WTC11 (cell line): ENCODE results near the gene NOXA1. TPM values are rescaled to one million over a fixed set of nuclear protein-coding genes. Genes with fewer than 3 reads are reported as not detected.

Experiments
- ATAC-seq: fragments of 200-7000 bp; cut with Tn5 transposase; 2 replicates; pipeline ENCODE4 v1.10.0; 2021; ENCODE audit warnings: mild to moderate bottlenecking, moderate library complexity
- CTCF ChIA-PET: fragments of 300-600 bp; sonication (Branson Sonifier 250); formaldehyde crosslinking; loops from one replicate; lab custom pipeline; 2021; ENCODE audit warnings: antibody characterized with exemption; lab: Charles Lee
- POLR2A ChIA-PET: fragments of 350-600 bp; sonication (Branson Sonifier 250); formaldehyde crosslinking; loops from one replicate; lab custom pipeline; 2021; ENCODE audit warnings: antibody characterized with exemption; lab: Charles Lee
- DNase-seq: peaks from one replicate; pipeline ENCODE4 v3.0.0; 2021; ENCODE audit warnings: low spot score
- H3K27ac Mint-ChIP-seq: 2 replicates; pipeline ENCODE4 v1.8.0; 2021; ENCODE audit warnings: mixed read lengths
- H3K27me3 Mint-ChIP-seq: 2 replicates; pipeline ENCODE4 v1.8.0; 2021; ENCODE audit warnings: low read depth, mild to moderate bottlenecking, moderate library complexity, mixed read lengths
- H3K36me3 Mint-ChIP-seq: 2 replicates; pipeline ENCODE4 v1.8.0; 2021; ENCODE audit warnings: mixed read lengths
- H3K4me1 Mint-ChIP-seq: 2 replicates; pipeline ENCODE4 v1.8.0; 2022; ENCODE audit warnings: mixed read lengths
- H3K4me3 Mint-ChIP-seq: 2 replicates; pipeline ENCODE4 v1.8.0; 2021; ENCODE audit warnings: mild to moderate bottlenecking, moderate library complexity, mixed read lengths
- H3K9me3 Mint-ChIP-seq: 2 replicates; pipeline ENCODE4 v1.8.0; 2021; ENCODE audit warnings: mixed read lengths
- ARID4B ChIP-seq: sonication (generic); formaldehyde crosslinking; IDR thresholded peaks from 2 replicates; pipeline ENCODE4 v1.8.0; 2023; ENCODE audit warnings: missing genetic modification reagents, mild to moderate bottlenecking, borderline replicate concordance
- ATF6 ChIP-seq: sonication (generic); formaldehyde crosslinking; IDR thresholded peaks from 2 replicates; pipeline ENCODE4 v1.8.1; 2023; ENCODE audit warnings: mild to moderate bottlenecking, missing genetic modification reagents
- E2F1 ChIP-seq: sonication (generic); formaldehyde crosslinking; IDR thresholded peaks from 2 replicates; pipeline ENCODE4 v1.8.0; 2022; ENCODE audit warnings: mild to moderate bottlenecking, missing genetic modification reagents
- ERG ChIP-seq: fragments of 250-450 bp; sonication (Bioruptor Pico); IDR thresholded peaks from 2 replicates; pipeline ENCODE4 v1.8.0; 2021; ENCODE audit warnings: mild to moderate bottlenecking
- FOXJ3 ChIP-seq: sonication (generic); formaldehyde crosslinking; IDR thresholded peaks from 2 replicates; pipeline ENCODE4 v1.9.0; 2021; ENCODE audit warnings: missing genetic modification reagents, mild to moderate bottlenecking, borderline replicate concordance
- GTF2I ChIP-seq: fragments of 250-450 bp; sonication (Bioruptor Pico); conservative IDR thresholded peaks from 2 replicates; pipeline ENCODE4 v1.4.0; 2021; ENCODE audit warnings: mild to moderate bottlenecking
- HMGA2 ChIP-seq: fragments of 250-450 bp; sonication (Bioruptor Pico); IDR thresholded peaks from 2 replicates; pipeline ENCODE4 v1.4.0; 2021; ENCODE audit warnings: mild to moderate bottlenecking, moderate library complexity
- HMGXB4 ChIP-seq: sonication (generic); formaldehyde crosslinking; IDR thresholded peaks from 2 replicates; pipeline ENCODE4 v1.8.1; 2023; ENCODE audit warnings: mild to moderate bottlenecking, moderate library complexity, missing genetic modification reagents
- IRF1 ChIP-seq: sonication (generic); formaldehyde crosslinking; IDR thresholded peaks from 2 replicates; pipeline ENCODE4 v1.8.0; 2023; ENCODE audit warnings: missing genetic modification reagents
- JAZF1 ChIP-seq: fragments of 250-450 bp; sonication (Bioruptor Pico); IDR thresholded peaks from 2 replicates; pipeline ENCODE4 v1.9.0; 2021; ENCODE audit warnings: moderate library complexity, mild to moderate bottlenecking, inconsistent platforms
- ZBTB43 ChIP-seq: sonication (generic); formaldehyde crosslinking; IDR thresholded peaks from 2 replicates; pipeline ENCODE4 v1.8.1; 2023; ENCODE audit warnings: mild to moderate bottlenecking, missing genetic modification reagents
- ZNF671 ChIP-seq: fragments of 250-450 bp; sonication (Bioruptor Pico); IDR thresholded peaks from 2 replicates; pipeline ENCODE4 v1.8.0; 2021; ENCODE audit warnings: mild to moderate bottlenecking
- total RNA-seq: library from RNA; stranded (reverse); gene quantifications from 3 replicates; pipeline ENCODE4 v1.2.3, GENCODE V29; 2021

The NOXA1 gene
- total RNA-seq, 1 experiment from 2014 or later = 2.9 TPM

- TF ChIP-seq ARID4B (CRISPR knock-in tag) (no peak), IRF1 (CRISPR knock-in tag) (no peak), GTF2I (CRISPR knock-in tag) (no peak), FOXJ3 (no peak), ERG (CRISPR knock-in tag) (no peak), JAZF1 (CRISPR knock-in tag) (no peak)
- TF ChIP-seq, all 79 proteins: peak for 0
Measured at GRCh38 chr9:137387114-137387890, 35.9 kb upstream of the NOXA1 start (continued).

GRCh38 chr9:137387891-137388560, 35.2 kb upstream of the NOXA1 start:
- H3K9me3 Mint-ChIP-seq = no peaks in the 10 kb centered on the region
- CTCF ChIA-PET = interaction anchor here (1.1 to 1.4 kb wide), 1 partner anchor 35 kb away, joined by 4 to 6 read pairs; the partner anchor contains the start of genes EXD3 and NOXA1
- DNase-seq (no peak), ATAC-seq (no peak)
- no peak overlapping the region for H3K27ac Mint-ChIP-seq
- peaks cover 3% of the 10 kb centered on the region; the same call in 1 of the 2 replicates for H3K36me3 Mint-ChIP-seq
- H3K4me3 Mint-ChIP-seq = no peak overlapping the region
- H3K4me1 Mint-ChIP-seq = no peaks in the 10 kb centered on the region
- POLR2A ChIA-PET = no interaction called here
- TF ChIP-seq ZBTB43 (no peak), JAZF1 (CRISPR knock-in tag) (no peak), HMGXB4 (CRISPR knock-in tag) (no peak), HMGA2 (CRISPR knock-in tag) (no peak), E2F1 (CRISPR knock-in tag) (no peak), ATF6 (no peak), ZNF671 (CRISPR knock-in tag) (no peak)
- H3K27me3 Mint-ChIP-seq = no peaks in the 10 kb centered on the region
